Epithelial cell of proximal tubule (primary cell): Measurements from ENCODE around the gene NFIA. TPM values are rescaled to one million over a fixed set of nuclear protein-coding genes. Genes with fewer than 3 reads are reported as not detected.

Source experiments
- DNase-seq: peaks from one replicate; pipeline ENCODE4 v3.0.0-alpha.2; 2011; ENCODE audit warnings: low read depth
- H3K4me3 ChIP-seq: 2 replicates; pipeline ENCODE4 v1.5.1; 2011; ENCODE audit warnings: low read depth, mild to moderate bottlenecking, low read length
- CTCF ChIP-seq: conservative IDR thresholded peaks from 2 replicates; pipeline ENCODE4 v1.5.1; 2012; ENCODE audit warnings: low read depth, mild to moderate bottlenecking, low read length
- total RNA-seq: library from RNA; depleted of rRNA; stranded (reverse); fragments of >200 nt; gene quantifications from 2 replicates; pipeline ENCODE4 v1.2.3, GENCODE V29; 2015

NFIA gene
- total RNA-seq, 1 donor from 2014 or later, result 1.6 TPM

- DNase-seq, result no peak
- peak; percentile 94 for TF ChIP-seq CTCF
- peak overlapping the region; percentile 81 for H3K4me3 ChIP-seq
These were observed 32.4 kb upstream of the NFIA start for GRCh38 chr1:61049850-61050540.

- H3K4me3 ChIP-seq, result peak overlapping the region; percentile 81
- no peak for TF ChIP-seq CTCF
- DNase-seq, result no peak
These were observed 31.6 kb upstream of the NFIA start for GRCh38 chr1:61050541-61051442.

- no peak for DNase-seq
- TF ChIP-seq CTCF, result no peak
- peak overlapping the region; percentile 81 for H3K4me3 ChIP-seq
These were observed 31.0 kb upstream of the NFIA start for GRCh38 chr1:61051443-61051718.

GRCh38 chr1:61051719-61052394, 30.5 kb upstream of the NFIA start:
- no peak for DNase-seq
- no peak for TF ChIP-seq CTCF
- peak overlapping the region; percentile 81 for H3K4me3 ChIP-seq

- no peak overlapping the region for H3K4me3 ChIP-seq
- no peak for DNase-seq
- no peak for TF ChIP-seq CTCF
These were observed 29.8 kb upstream of the NFIA start for GRCh38 chr1:61052395-61053225.

- no peak for DNase-seq
- TF ChIP-seq CTCF, result no peak
- H3K4me3 ChIP-seq, result peak overlapping the region; percentile 53
These were observed 29.1 kb upstream of the NFIA start for GRCh38 chr1:61053226-61053711.
